Esophagus muscularis mucosa (tissue), 4 donors: Measurements from ENCODE around the gene KLRD1. TPM values are rescaled to one million over a fixed set of nuclear protein-coding genes. Genes with fewer than 3 reads are reported as not detected.
"Not testable (repeated sequence)": the region's sequence is repeated elsewhere in the genome, so short reads cannot be mapped to it uniquely, and the experiment has no call there.

ENCODE experiments used
- DNase-seq: peaks from one replicate; pipeline ENCODE4 v3.0.0-alpha.2; 2017; ENCODE audit errors: extremely low spot score
- H3K27ac ChIP-seq, 4 donors: fragments of 200-600 bp; sonication (generic); replicated peaks in 1 of 4; 1 replicate in 3 of 4; 2 replicates in 1 of 4; pipeline ENCODE4 v1.5.1; 2016 to 2019; ENCODE audit warnings: mild to moderate bottlenecking in 1 of 4
- H3K27me3 ChIP-seq, 4 donors: fragments of 200-600 bp; sonication (generic); one replicate each; pipeline versions ENCODE4 v1.5.1 to v1.6.0; 2016 to 2019
- H3K36me3 ChIP-seq, 4 donors: fragments of 200-600 bp; sonication (generic); one replicate each; pipeline ENCODE4 v1.5.1; 2016 to 2019
- H3K4me1 ChIP-seq, 4 donors: fragments of 200-600 bp; sonication (generic); one replicate each; pipeline ENCODE4 v1.5.1; 2016 to 2019
- H3K4me3 ChIP-seq, 4 donors: fragments of 200-600 bp; sonication (generic); 1 replicate in 2 of 4; 2 replicates in 2 of 4; pipeline ENCODE4 v1.5.1; 2016 to 2019; ENCODE audit warnings: mild to moderate bottlenecking in 4 of 4, moderate library complexity in 1 of 4
- H3K9me3 ChIP-seq, 4 donors: fragments of 200-600 bp; sonication (generic); 1 replicate in 3 of 4; 2 replicates in 1 of 4; pipeline ENCODE4 v1.5.1; 2016 to 2019
- CTCF ChIP-seq, 3 experiments: fragments of 200-600 bp in 2 of 3; fragments of 450-650 bp in 1 of 3; sonication (generic) in 2 of 3; IDR thresholded peaks; one replicate each; pipeline ENCODE4 v1.5.1; 2017 to 2019; ENCODE audit warnings: antibody characterized with exemption in 3 of 3, mild to moderate bottlenecking in 2 of 3, moderate library complexity in 1 of 3
- EP300 ChIP-seq: sonication (generic); formaldehyde crosslinking; IDR thresholded peaks from one replicate; pipeline ENCODE4 v1.6.1; 2017; ENCODE audit warnings: antibody characterized with exemption
- POLR2A ChIP-seq: fragments of 450-650 bp; IDR thresholded peaks from one replicate; pipeline ENCODE4 v1.6.1; 2017; ENCODE audit warnings: antibody characterized with exemption, moderate library complexity, mild to moderate bottlenecking, low read depth
- POLR2AphosphoS5 ChIP-seq, 2 donors: sonication (generic); formaldehyde crosslinking; IDR thresholded peaks; one replicate each; pipeline ENCODE4 v1.6.1; 2017; ENCODE audit warnings: antibody characterized with exemption in 2 of 2
- whole genome bisulfite sequencing: methylation state at CpG from one replicate; pipeline ENCODE4 v1.1.5; 2018; 5-methylcytosine and 5-hydroxymethylcytosine counted together
- intact Hi-C: fragments of 100-400 bp; cut with DNase I; formaldehyde crosslinking; loops from one replicate; pipeline ENCODE4 v1.15.1; 2023
- total RNA-seq, 4 donors: library from RNA; depleted of rRNA; stranded (reverse); fragments of >200 nt; gene quantifications; one replicate each; pipeline versions ENCODE4 v1.1.0 to v1.2.1, GENCODE V29; 2016

The KLRD1 gene
- total RNA-seq, 4 donors from 2014 or later: 0.32 to 1.3 (median 0.73) TPM

DNA sequence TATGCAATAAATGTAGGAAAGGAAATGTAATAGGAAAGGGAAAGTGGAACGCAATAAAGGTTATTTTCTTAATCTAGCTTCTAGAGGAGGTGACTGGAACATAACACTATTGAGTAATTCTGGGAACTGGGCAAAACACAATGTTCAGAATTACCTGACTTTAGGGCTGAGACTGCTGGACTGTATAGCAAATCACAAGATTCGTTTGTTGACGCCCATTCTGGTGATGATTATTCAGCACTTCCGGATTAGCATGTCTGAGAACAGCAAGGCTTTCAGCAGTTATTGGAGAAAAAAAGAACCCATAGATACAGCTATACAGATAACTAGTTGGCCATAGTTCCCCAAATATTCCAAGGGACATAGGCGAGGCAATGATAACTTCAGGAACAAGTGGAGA, 2.3 kb upstream of the KLRD1 start:
- H3K4me1 ChIP-seq: no peaks in the 10 kb centered on the region
- WGBS: 86% methylated on average over 5 of the region's 5 CpGs
- no peaks in the 10 kb centered on the region for H3K27me3 ChIP-seq
- no peaks in the 10 kb centered on the region for H3K9me3 ChIP-seq
- no peak overlapping the region for H3K27ac ChIP-seq
- no peak for TF ChIP-seq CTCF (IDR thresholded peaks at IDR 0.05)
- TF ChIP-seq POLR2AphosphoS5 (IDR thresholded peaks at IDR 0.05): no peak
- no peak overlapping the region for H3K4me3 ChIP-seq
- H3K36me3 ChIP-seq: no peaks in the 10 kb centered on the region
- intact Hi-C loops: no loop called here
- DNase-seq: no peak

DNA sequence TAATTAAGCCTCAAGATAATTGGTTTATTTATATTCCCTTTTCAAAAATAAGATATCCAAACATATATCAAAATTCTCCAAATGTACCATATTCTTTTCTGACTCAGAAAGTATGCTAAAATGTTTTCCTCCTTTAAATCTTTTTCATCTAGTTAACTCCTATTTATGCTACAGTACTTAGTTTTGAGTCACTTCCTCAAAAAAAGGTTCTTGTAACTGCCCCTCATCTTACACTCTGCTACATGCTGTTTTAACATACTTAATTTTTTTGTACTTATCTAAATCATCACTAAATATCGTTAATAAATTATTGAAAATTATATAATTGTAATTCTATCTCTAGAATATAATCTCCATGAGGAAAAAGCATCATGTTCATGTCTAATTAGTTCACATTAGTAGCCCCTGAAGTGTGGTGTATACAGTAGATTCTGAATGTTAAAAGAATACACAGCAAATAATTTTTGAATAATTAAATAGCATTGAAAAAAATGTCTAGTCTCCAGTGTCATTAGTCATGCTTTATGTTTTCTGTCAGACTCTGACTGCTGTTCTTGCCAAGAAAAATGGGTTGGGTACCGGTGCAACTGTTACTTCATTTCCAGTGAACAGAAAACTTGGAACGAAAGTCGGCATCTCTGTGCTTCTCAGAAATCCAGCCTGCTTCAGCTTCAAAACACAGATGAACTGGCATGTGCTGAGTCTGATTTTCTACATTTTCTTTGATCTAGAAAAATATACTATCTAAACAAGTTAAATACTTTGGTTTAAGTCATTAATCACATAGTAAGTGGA, 3.5 kb downstream of the KLRD1 start:
- peaks cover 0 to 3% (median 0%) of the 10 kb centered on the region in 4 donors for H3K36me3 ChIP-seq
- intact Hi-C loops: no loop called here
- no peaks in the 10 kb centered on the region for H3K27me3 ChIP-seq
- no peak overlapping the region for H3K27ac ChIP-seq
- H3K4me3 ChIP-seq: no peak overlapping the region
- no peaks in the 10 kb centered on the region for H3K9me3 ChIP-seq
- peaks cover 0 to 4% (median 0%) of the 10 kb centered on the region in 4 donors for H3K4me1 ChIP-seq
- TF ChIP-seq POLR2A (no peak), EP300 (no peak), CTCF (IDR thresholded peaks at IDR 0.05) (no peak), POLR2AphosphoS5 (IDR thresholded peaks at IDR 0.05) (no peak)
- DNase-seq: no peak
- 61% methylated on average over 4 of the region's 4 CpGs for WGBS

DNA sequence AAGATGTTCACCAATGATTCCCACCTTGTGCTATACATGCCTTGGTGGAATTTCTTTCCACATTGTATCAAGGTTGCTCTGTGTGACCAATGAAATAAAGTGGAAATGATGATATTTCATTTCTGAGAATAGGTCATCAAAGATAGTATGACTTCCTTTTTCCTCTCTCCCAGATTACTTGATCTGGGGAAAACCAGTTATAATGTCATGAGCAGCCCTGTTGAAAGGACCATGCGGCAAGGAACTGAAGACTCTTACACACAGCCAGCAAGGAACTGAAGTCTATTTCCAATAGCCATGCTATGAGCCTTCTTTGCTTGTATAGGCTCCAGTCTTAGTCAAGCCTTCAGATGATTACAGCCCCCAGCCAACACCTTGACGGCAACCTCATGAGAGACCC, 11.7 kb downstream of the KLRD1 start:
- no peaks in the 10 kb centered on the region for H3K27me3 ChIP-seq
- intact Hi-C loops: no loop called here
- H3K4me3 ChIP-seq: no peak overlapping the region
- H3K4me1 ChIP-seq: no peaks in the 10 kb centered on the region
- peaks cover 0 to 15% (median 0%) of the 10 kb centered on the region in 4 donors for H3K36me3 ChIP-seq
- DNase-seq: no peak
- H3K27ac ChIP-seq: no peak overlapping the region
- H3K9me3 ChIP-seq: no peaks in the 10 kb centered on the region
- WGBS: 100% methylated on average over 2 of the region's 2 CpGs
- no peak for TF ChIP-seq EP300
- TF ChIP-seq CTCF (IDR thresholded peaks at IDR 0.05): no peak
- no peak for TF ChIP-seq POLR2AphosphoS5 (IDR thresholded peaks at IDR 0.05)
- TF ChIP-seq POLR2A: no peak

DNA sequence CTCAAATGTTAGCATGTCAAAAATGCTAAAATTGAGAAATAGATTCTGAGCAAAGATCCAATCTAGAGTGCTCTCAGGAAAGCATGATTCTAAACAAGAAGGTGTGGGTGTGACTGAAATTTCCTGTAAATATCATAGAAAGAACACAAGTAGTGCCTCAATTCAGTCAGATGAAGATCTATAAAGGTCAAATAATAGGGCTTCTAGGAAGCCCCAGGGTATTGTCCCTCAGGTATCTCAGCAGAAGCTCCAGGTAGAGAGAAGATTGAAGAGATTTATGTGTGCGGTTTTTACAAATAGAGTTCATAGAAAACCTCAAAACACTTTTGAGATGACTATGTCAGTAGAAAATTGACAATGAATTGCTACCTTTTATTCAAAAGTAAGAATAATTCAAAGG, 13.0 kb downstream of the KLRD1 start:
- H3K9me3 ChIP-seq: no peaks in the 10 kb centered on the region
- intact Hi-C loops: no loop called here
- peaks cover 0 to 12% (median 0%) of the 10 kb centered on the region in 4 donors for H3K36me3 ChIP-seq
- TF ChIP-seq CTCF (IDR thresholded peaks at IDR 0.05) (no peak), EP300 (no peak), POLR2A (no peak), POLR2AphosphoS5 (IDR thresholded peaks at IDR 0.05) (no peak)
- no peak overlapping the region for H3K27ac ChIP-seq
- WGBS: 97% methylated on average over 1 of the region's 1 CpG
- DNase-seq: no peak
- H3K4me1 ChIP-seq: no peaks in the 10 kb centered on the region
- no peaks in the 10 kb centered on the region for H3K27me3 ChIP-seq
- H3K4me3 ChIP-seq: no peak overlapping the region

DNA sequence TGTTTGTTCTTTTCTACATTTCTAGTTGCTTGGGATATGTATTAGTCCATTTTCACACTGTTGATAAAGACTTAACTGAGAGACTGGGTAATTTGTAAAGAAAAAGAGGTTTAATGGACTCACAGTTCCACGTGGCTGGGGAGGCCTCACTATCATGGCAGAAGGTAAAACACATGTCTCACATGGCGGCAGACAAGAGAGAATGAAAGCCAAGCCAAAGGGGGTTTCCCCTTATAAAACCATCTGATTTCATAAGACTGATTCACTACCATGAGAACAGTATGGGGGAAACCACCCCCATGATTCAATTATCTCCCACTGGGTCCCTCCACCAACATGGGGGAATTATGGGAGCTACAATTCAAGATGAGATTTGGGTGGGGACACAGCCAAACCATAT, 21.0 kb downstream of the KLRD1 start:
- H3K27ac ChIP-seq, H3K9me3 ChIP-seq, H3K36me3 ChIP-seq, H3K27me3 ChIP-seq, H3K4me1 ChIP-seq, H3K4me3 ChIP-seq, intact Hi-C loops, DNase-seq: not testable (repeated sequence)
- 80% methylated on average over 2 of the region's 2 CpGs for WGBS
